Measurements from ENCODE around the gene ARHGEF37. TPM values are rescaled to one million over a fixed set of nuclear protein-coding genes. Genes with fewer than 3 reads are reported as not detected.

Gene ARHGEF37
- total and polyA plus RNA-seq, 9 of the 15 experiments (the other 6 are each of a cell fraction or from before 2014, with no cell fraction given) = 0.01 to 0.27 (median 0.05) TPM

GRCh38 chr5:149628221-149628620 is 46.9 kb downstream of the ARHGEF37 start:
- Histone ChIP-seq H3K36me3 (ENCODE audit: control insufficient read depth, insufficient read depth, low read length) (no peaks in the 10 kb centered on the region), H3K4me2 (ENCODE audit: insufficient read depth, low read length) (no peak overlapping the region; the same call in 1 of the 2 replicates), H3K4me1 (replicated peaks in 1 of 2; ENCODE audit: control insufficient read depth in 2 of 2, insufficient read depth in 2 of 2, low read length in 2 of 2) (peaks cover 17 to 24% of the 10 kb centered on the region in 2 experiments), H4K20me1 (replicated peaks; ENCODE audit: control insufficient read depth, insufficient read depth, low read length) (no peaks in the 10 kb centered on the region), H2AFZ (ENCODE audit: low read depth, low read length) (peak overlapping the region; percentile 22; the same call in 1 of the 2 replicates), H3K27me3 (ENCODE audit: control insufficient read depth in 2 of 2, insufficient read depth in 2 of 2, low read length in 2 of 2) (no peaks in the 10 kb centered on the region), H3K79me2 (ENCODE audit: control insufficient read depth, insufficient read depth, low read length) (no peaks in the 10 kb centered on the region), H3K9me3 (replicated peaks; ENCODE audit: control insufficient read depth, insufficient read depth, low read depth, low read length) (no peaks in the 10 kb centered on the region), H3K9ac (ENCODE audit: insufficient read depth in 1 of 2, low read depth in 2 of 2, low read length in 2 of 2) (no peak overlapping the region), H3K9me1 (ENCODE audit: control insufficient read depth, insufficient read depth, low read length) (no peaks in the 10 kb centered on the region), H3K4me3 (no peak overlapping the region), H3K27ac (ENCODE audit: extremely low read depth, low read depth, low read length) (no peak overlapping the region)
- DNase-seq (ENCODE audit: extremely low read depth in 1 of 4, low spot score in 3 of 4) (no peak), ATAC-seq (no peak), FAIRE-seq (no peak)
- in situ Hi-C loops (cut with MboI) (no loop called here), intact Hi-C loops (cut with micrococcal nuclease) (no loop called here)
- WGBS (ENCODE audit: insufficient coverage, low coverage, missing lambda C conversion rate) = 25% methylated on average over 6 of the region's 6 CpGs
- peak; percentile 10; the same call in 1 of the 2 replicates for TF ChIP-seq SPI1 (IDR thresholded peaks at IDR 0.05; ENCODE audit: borderline replicate concordance, low read depth, low read length)
- no peak for TF ChIP-seq FOXK1 (CRISPR knock-in tag; IDR thresholded peaks at IDR 0.05; ENCODE audit: borderline replicate concordance)
- ChIA-PET CTCF (ENCODE audit: low intra/inter-chr PET ratio) (no interaction called here), POLR2A (no interaction called here)
- no TSS peak for BruUV-seq (replicated peaks)

- no peaks in the 10 kb centered on the region for H4K20me1 ChIP-seq (replicated peaks; ENCODE audit: control insufficient read depth, insufficient read depth, low read length)
- no peak overlapping the region for H3K27ac ChIP-seq (ENCODE audit: extremely low read depth, low read depth, low read length)
- ATAC-seq (no peak), FAIRE-seq (no peak), DNase-seq (ENCODE audit: extremely low read depth in 1 of 4, low spot score in 3 of 4) (no peak)
- no peaks in the 10 kb centered on the region for H3K9me3 ChIP-seq (replicated peaks; ENCODE audit: control insufficient read depth, insufficient read depth, low read depth, low read length)
- in situ Hi-C loops (cut with MboI) (no loop called here), intact Hi-C loops (cut with micrococcal nuclease) (no loop called here)
- WGBS (ENCODE audit: insufficient coverage, low coverage, missing lambda C conversion rate) = 31% methylated on average over 5 of the region's 5 CpGs
- no peak overlapping the region for H3K4me2 ChIP-seq (ENCODE audit: insufficient read depth, low read length)
- peaks cover 24 to 26% of the 10 kb centered on the region in 2 experiments for H3K4me1 ChIP-seq (replicated peaks in 1 of 2; ENCODE audit: control insufficient read depth in 2 of 2, insufficient read depth in 2 of 2, low read length in 2 of 2)
- H3K36me3 ChIP-seq (ENCODE audit: control insufficient read depth, insufficient read depth, low read length) = no peaks in the 10 kb centered on the region
- H2AFZ ChIP-seq (ENCODE audit: low read depth, low read length) = no peak overlapping the region
- no peak overlapping the region for H3K4me3 ChIP-seq
- no peaks in the 10 kb centered on the region for H3K79me2 ChIP-seq (ENCODE audit: control insufficient read depth, insufficient read depth, low read length)
- no peak for TF ChIP-seq ZSCAN32 (CRISPR knock-in tag; IDR thresholded peaks at IDR 0.05)
- TF ChIP-seq ZNF24 (IDR thresholded peaks at IDR 0.05) = peak; percentile 95
- ChIA-PET POLR2A (no interaction called here), CTCF (ENCODE audit: low intra/inter-chr PET ratio) (no interaction called here)
- H3K9me1 ChIP-seq (ENCODE audit: control insufficient read depth, insufficient read depth, low read length) = no peaks in the 10 kb centered on the region
- no peak overlapping the region for H3K9ac ChIP-seq (ENCODE audit: insufficient read depth in 1 of 2, low read depth in 2 of 2, low read length in 2 of 2)
- H3K27me3 ChIP-seq (ENCODE audit: control insufficient read depth in 2 of 2, insufficient read depth in 2 of 2, low read length in 2 of 2) = no peaks in the 10 kb centered on the region
- no TSS peak for BruUV-seq (replicated peaks)
These were observed 47.6 kb downstream of the ARHGEF37 start for GRCh38 chr5:149628846-149629388.

All from K562 (cell line).